Heart left ventricle (tissue), 13 donors: ENCODE data around the gene CACNA1C.

ENCODE experiments used
- POLR2A ChIP-seq, 2 donors: fragments of 450-650 bp; IDR thresholded peaks; one replicate each; pipeline ENCODE4 v1.6.1; 2017; ENCODE audit warnings: antibody characterized with exemption in 2 of 2, mild to moderate bottlenecking in 2 of 2, moderate library complexity in 2 of 2
- TF ChIP-seq, protein P1 (sequence below), 12 donors: fragments of 200-600 bp; sonication (generic) in 4 of 12; IDR thresholded peaks; one replicate each; pipeline versions ENCODE4 v1.5.0 to v1.8.0; 2018 to 2022; ENCODE audit warnings: antibody characterized with exemption in 12 of 12, mild to moderate bottlenecking in 5 of 12
- donor health status: ischemic (EF 13 %, LVEDD 7.1; RV severe dilation, severe dysfunction).
- donor health status: DM: no; HTN: yes; CAD: no.
- donor health status: DM: no; HTN: no; CAD: no.
- donor health status: ischemic (EF 25% LVEDD 6.9; RV normal size, moderate dysfunction).
- donor health status: ischemic (EF 25% LVEDD 5.7; RV mildly dilated, moderate dysfunction).
- donor health status: ischemic (EF 35%, LVEDD 5.7; RV mildly dilated, moderate dysfunction).
- donor health status: nonischemic (EF 11% LVEDD 7.7; RV severe dilation, severe dysfunction).
- donor health status: DM: yes; HTN: yes; CAD: no.
- donor health status: PGD.
- donor health status: ischemic (EF 29% LVEDD 5.4; RV normal size, mild dysfunction).
- donor health status: nonischemic (EF 23%, LVEDD 6.1; RV moderate dilation, normal function).

- TF ChIP-seq, protein P1, sequence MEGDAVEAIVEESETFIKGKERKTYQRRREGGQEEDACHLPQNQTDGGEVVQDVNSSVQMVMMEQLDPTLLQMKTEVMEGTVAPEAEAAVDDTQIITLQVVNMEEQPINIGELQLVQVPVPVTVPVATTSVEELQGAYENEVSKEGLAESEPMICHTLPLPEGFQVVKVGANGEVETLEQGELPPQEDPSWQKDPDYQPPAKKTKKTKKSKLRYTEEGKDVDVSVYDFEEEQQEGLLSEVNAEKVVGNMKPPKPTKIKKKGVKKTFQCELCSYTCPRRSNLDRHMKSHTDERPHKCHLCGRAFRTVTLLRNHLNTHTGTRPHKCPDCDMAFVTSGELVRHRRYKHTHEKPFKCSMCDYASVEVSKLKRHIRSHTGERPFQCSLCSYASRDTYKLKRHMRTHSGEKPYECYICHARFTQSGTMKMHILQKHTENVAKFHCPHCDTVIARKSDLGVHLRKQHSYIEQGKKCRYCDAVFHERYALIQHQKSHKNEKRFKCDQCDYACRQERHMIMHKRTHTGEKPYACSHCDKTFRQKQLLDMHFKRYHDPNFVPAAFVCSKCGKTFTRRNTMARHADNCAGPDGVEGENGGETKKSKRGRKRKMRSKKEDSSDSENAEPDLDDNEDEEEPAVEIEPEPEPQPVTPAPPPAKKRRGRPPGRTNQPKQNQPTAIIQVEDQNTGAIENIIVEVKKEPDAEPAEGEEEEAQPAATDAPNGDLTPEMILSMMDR (IDR thresholded peaks at IDR 0.05): no peak
- no peak for TF ChIP-seq POLR2A (IDR thresholded peaks at IDR 0.05)
Measured at GRCh38 chr12:2255311-2255710, 202.5 kb downstream of the CACNA1C start.
